ENCODE measurements around the gene MTMR3.

MTMR3 gene

GRCh38 chr22:30005213-30005857 lies 122.4 kb downstream of the MTMR3 start:
- DNase-seq, result peak; percentile 56

- DNase-seq, result no peak
Measured at GRCh38 chr22:30007361-30007760, 124.4 kb downstream of the MTMR3 start.

- no peak for DNase-seq
Measured at GRCh38 chr22:30008401-30008800, 125.4 kb downstream of the MTMR3 start.

GRCh38 chr22:30009478-30009877 lies 126.5 kb downstream of the MTMR3 start:
- DNase-seq, result no peak

- no peak for DNase-seq
Measured at GRCh38 chr22:30010789-30011405, 127.9 kb downstream of the MTMR3 start.

GRCh38 chr22:30013201-30013600 lies 130.2 kb downstream of the MTMR3 start:
- DNase-seq, result no peak

- DNase-seq, result no peak
Measured at GRCh38 chr22:30014244-30014643, 131.3 kb downstream of the MTMR3 start.

- no peak for DNase-seq
Measured at GRCh38 chr22:30015229-30015797, 132.3 kb downstream of the MTMR3 start.

GRCh38 chr22:30015846-30016245 lies 132.9 kb downstream of the MTMR3 start:
- DNase-seq, result no peak

- no peak for DNase-seq
Measured at GRCh38 chr22:30016596-30016995, 133.6 kb downstream of the MTMR3 start.

GRCh38 chr22:30017375-30018223 lies 134.6 kb downstream of the MTMR3 start:
- no peak for DNase-seq

GRCh38 chr22:30020511-30020910 lies 137.5 kb downstream of the MTMR3 start:
- no peak for DNase-seq

GRCh38 chr22:30021338-30021737 lies 138.4 kb downstream of the MTMR3 start:
- no peak for DNase-seq

- DNase-seq, result no peak
Measured at GRCh38 chr22:30021881-30022619, 139.1 kb downstream of the MTMR3 start.

- DNase-seq, result no peak
Measured at GRCh38 chr22:30023099-30023660, 140.2 kb downstream of the MTMR3 start.

- DNase-seq, result no peak
Measured at GRCh38 chr22:30024231-30024630, 141.3 kb downstream of the MTMR3 start.

GRCh38 chr22:30025221-30025620 lies 142.2 kb downstream of the MTMR3 start:
- DNase-seq, result no peak

- DNase-seq, result no peak
Measured at GRCh38 chr22:30026756-30027155, 143.8 kb downstream of the MTMR3 start.

GRCh38 chr22:30027169-30027568 lies 144.2 kb downstream of the MTMR3 start:
- no peak for DNase-seq

- DNase-seq, result no peak
Measured at GRCh38 chr22:30027791-30028190, 144.8 kb downstream of the MTMR3 start.

- DNase-seq, result no peak
Measured at GRCh38 chr22:30028731-30029130, 145.8 kb downstream of the MTMR3 start.

GRCh38 chr22:30029512-30029911 lies 146.5 kb downstream of the MTMR3 start:
- DNase-seq, result no peak

GRCh38 chr22:30030329-30030728 lies 147.4 kb downstream of the MTMR3 start:
- no peak for DNase-seq
